GM21717 (cell line): Measurements from ENCODE around the gene PHF20.
"Not testable (repeated sequence)": the region's sequence is repeated elsewhere in the genome, so short reads cannot be mapped to it uniquely, and the experiment has no call there.

Experiments used
- ATAC-seq: cut with Tn5 transposase; IDR thresholded peaks from one replicate; pipeline ENCODE4 v1.9.1; 2021; ENCODE audit warnings: mild to moderate bottlenecking, moderate library complexity; ENCODE audit not compliant: unreplicated experiment

Gene PHF20

DNA sequence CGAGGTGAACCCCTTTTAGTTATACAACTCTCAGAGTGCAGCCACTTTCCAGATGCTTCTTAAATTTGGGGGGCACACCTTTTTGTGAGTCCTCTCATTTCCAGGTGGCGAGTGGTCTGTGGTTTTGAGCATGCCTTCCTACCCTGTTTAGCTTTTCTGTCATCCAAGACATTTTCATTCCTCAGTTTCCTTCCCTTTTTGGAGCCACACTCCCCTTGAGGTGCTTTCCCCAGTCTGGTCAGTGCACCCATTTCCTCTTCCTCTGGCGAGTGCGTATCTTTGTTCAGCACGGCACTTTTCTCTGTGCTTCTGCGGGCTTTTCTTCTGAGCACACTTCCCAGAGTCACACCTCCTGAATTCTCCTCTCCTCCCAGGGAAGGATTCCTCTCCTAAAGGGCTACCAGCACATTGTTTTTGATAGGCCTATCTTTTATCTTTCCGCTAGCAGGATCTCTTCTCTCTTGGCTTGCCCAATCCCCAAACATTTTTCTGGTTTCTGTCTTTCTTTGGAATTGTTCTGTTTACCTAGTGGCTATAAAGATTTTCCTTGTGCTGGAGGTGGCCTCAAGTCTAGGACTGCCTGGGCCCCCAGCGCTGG lies 1.4 kb downstream of the PHF20 start:
- ATAC-seq = no peak

GRCh38 chr20:35774391-35774790 lies 2.6 kb downstream of the PHF20 start:
- no peak for ATAC-seq

DNA sequence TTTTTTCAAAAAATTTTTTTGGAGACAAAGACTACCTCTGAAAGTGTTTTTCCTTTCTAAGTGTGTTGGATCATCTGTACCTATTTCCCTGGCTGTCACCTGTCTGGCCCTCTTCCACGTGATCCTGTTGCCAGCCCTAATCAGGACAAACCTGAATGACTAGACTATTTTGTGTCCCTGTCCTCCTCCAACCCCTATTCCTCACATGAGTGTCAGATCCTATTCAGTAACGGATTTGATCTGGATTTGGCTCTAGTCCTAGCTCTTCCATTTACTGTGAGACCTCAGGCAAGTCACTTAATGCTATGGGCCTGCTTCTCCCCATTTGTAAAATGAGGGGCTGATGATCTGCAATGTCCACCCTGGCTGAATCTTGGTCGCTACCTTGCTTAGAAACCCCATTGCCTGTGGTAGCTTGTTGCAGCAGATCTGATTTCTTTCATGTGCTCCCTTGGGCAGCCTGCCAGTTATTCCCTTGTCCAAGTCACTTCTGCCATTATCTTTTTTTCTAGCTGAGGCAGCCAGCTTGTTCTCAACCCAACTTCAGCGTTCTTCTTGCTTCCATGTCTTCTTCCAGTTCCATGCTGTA lies 4.8 kb downstream of the PHF20 start:
- no peak for ATAC-seq

GRCh38 chr20:35783811-35784210 lies 12.0 kb downstream of the PHF20 start:
- not testable (repeated sequence) for ATAC-seq

DNA sequence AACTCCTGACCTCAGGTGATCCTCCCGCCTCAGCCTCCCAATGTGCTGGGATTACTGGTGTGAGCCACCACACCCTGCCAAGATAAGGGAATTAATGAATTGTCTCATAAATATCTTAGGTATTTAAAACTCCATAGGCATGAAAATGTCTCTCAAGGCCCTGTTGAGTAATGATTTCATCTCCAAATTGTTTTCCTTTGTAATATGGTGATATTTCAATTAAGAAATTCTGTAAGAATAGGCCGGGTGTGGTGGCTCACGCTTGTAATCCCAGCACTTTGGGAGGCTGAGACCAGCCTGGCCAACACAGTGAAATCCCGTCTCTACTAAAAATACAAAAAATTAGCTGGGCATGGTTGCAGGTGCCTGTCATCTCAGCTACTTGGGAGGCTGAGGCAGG lies 13.7 kb downstream of the PHF20 start:
- ATAC-seq = not testable (repeated sequence)

GRCh38 chr20:35788796-35789195 lies 17.0 kb downstream of the PHF20 start:
- no peak for ATAC-seq

GRCh38 chr20:35791097-35791496 lies 19.3 kb downstream of the PHF20 start:
- no peak for ATAC-seq

DNA sequence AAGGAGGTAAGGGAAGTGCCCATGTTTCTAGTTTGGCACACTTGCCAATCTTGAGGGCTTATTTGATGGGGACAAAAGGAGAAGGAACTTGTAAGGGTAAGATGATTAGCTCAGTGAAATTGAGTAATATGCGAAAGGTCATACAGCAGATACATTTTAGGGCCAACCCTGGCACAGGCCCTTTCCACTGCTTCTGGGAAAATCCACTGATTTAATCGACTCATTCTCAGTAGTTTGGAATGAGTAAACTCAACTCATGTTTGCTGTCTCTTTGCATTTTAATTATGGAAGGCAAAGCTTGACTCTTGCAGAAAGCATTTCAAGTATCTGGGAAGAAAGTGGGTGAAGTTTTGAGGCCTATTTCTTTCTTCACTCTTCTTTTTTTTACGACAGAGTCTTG lies 20.0 kb downstream of the PHF20 start:
- ATAC-seq = no peak

DNA sequence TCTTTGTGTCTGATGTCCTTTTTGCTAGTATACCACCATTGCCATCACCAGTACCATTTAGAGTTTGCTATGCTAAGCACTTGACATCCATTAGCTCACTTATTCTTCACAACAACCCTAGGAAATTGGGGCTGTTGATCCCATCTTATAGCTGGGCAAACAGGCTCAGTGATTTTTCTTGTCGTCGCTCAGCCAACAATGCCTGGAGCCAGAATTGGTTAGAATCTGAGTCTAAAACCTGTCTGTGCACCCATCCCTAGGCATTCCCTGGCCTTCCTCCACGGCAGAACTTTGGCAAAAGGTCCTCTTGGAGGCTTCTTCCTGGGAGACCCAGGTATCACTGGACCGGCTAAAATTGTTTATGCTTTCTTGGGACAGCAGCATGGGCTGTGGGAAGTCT lies 20.9 kb downstream of the PHF20 start:
- ATAC-seq = no peak

- ATAC-seq = no peak
These were observed 24.8 kb downstream of the PHF20 start for GRCh38 chr20:35796571-35796970.

- ATAC-seq = no peak
These were observed 30.1 kb downstream of the PHF20 start for GRCh38 chr20:35801865-35802264.

DNA sequence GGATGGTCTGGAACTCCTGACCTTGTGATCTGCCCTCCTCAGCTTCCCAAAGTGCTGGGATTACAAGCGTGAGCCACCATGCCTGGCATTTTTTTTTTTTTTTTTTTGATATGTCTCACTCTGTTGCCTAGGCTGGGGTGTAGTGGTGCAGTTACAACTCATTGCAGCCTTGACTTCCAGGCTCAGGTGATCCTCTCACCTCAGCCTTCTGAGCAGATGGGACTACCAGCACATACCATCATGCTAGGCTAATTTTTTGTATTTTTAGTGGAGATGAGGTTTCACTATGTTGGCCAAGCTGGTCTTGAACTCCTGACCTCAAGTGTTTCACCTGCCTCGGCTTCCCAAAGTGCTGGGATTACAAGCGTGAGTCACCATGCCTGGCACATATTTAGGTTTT lies 34.3 kb downstream of the PHF20 start:
- no peak for ATAC-seq

GRCh38 chr20:35807877-35808276 lies 36.1 kb downstream of the PHF20 start:
- no peak for ATAC-seq

- no peak for ATAC-seq
These were observed 48.9 kb downstream of the PHF20 start for GRCh38 chr20:35820715-35821114.

GRCh38 chr20:35821807-35822242 lies 50.0 kb downstream of the PHF20 start:
- no peak for ATAC-seq

- ATAC-seq = no peak
These were observed 51.3 kb downstream of the PHF20 start for GRCh38 chr20:35823147-35823546.

GRCh38 chr20:35823937-35824336 lies 52.1 kb downstream of the PHF20 start:
- no peak for ATAC-seq

- ATAC-seq = no peak
These were observed 54.7 kb downstream of the PHF20 start for GRCh38 chr20:35826397-35826998.

DNA sequence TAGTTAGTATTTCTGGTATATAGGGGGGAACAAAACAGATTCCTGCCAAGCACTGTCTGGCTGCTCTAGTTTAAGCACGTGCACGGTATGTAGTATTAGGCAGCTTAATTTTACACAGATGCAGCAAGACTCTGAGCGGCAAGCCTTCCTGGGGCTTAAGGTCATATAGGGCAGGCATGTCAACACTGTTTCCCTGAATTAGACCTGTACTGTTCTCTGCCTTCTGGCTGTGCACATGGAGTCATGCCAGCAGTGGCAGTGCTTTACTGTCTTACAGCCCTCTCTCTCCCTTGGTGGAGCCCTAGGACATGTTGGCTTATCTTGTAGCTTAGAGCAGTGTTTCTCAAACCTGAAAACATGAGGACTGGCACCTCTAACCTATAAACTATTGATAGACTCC lies 56.6 kb downstream of the PHF20 start:
- no peak for ATAC-seq

DNA sequence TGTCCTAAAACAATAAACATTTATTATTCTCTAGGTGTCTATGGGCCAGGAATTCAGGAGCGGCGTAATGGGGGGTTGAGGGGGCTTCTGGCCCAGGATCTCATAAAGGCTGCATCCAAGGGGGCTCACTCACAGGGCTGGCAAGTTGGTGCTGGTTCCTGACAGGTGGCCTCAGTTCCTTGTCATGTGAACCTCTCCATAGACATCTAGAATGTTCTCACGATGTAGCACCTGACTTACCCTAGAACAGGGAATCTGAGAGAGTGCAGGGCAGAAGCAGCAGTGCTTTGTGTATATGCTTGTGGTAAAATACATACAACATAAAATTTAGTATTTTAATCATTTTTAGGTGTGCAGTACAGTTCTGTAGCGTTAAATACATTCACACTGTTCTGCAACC lies 57.1 kb downstream of the PHF20 start:
- no peak for ATAC-seq

DNA sequence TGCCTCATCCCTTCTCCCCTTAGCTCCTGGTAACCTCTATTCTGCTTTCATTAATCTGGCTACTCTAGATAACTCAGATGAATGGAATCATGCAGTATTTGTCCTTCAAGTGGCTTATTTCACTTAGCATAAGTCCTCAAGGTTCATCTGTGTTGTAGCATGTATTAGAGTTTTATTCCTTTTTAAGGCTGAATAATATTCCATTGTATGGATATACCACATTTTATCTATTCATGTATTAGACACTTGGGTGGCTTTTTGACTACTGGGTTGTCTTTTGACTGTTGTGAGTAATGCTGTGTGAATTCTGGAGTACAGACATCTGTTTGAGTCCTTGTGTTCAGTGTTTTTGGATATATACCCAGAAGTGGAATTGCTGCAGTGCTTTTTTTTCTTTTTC lies 58.4 kb downstream of the PHF20 start:
- ATAC-seq = no peak

- ATAC-seq = no peak
These were observed 59.2 kb downstream of the PHF20 start for GRCh38 chr20:35831029-35831428.

- no peak for ATAC-seq
These were observed 60.2 kb downstream of the PHF20 start for GRCh38 chr20:35831971-35832370.
